ENCODE results near the gene TENT5A.

TENT5A gene

GRCh38 chr6:81767163-81767891, 14.8 kb upstream of the TENT5A start:
- H3K4me3 ChIP-seq (replicated peaks; ENCODE audit: low read depth, low read length): no peak overlapping the region
- peak; percentile 46 for DNase-seq (ENCODE audit: low read depth)
- no peak for TF ChIP-seq CTCF (IDR thresholded peaks at IDR 0.05; ENCODE audit: low read length, missing control alignments)

- TF ChIP-seq CTCF (IDR thresholded peaks at IDR 0.05; ENCODE audit: low read length, missing control alignments): no peak
- H3K4me3 ChIP-seq (replicated peaks; ENCODE audit: low read depth, low read length): no peak overlapping the region
- peak; percentile 97 for DNase-seq (ENCODE audit: low read depth)
These were observed 14.1 kb upstream of the TENT5A start for GRCh38 chr6:81766482-81767069.

GRCh38 chr6:81764531-81764930, 12.1 kb upstream of the TENT5A start:
- no peak overlapping the region for H3K4me3 ChIP-seq (replicated peaks; ENCODE audit: low read depth, low read length)
- DNase-seq (ENCODE audit: low read depth): no peak
- no peak for TF ChIP-seq CTCF (IDR thresholded peaks at IDR 0.05; ENCODE audit: low read length, missing control alignments)

GRCh38 chr6:81763968-81764367, 11.5 kb upstream of the TENT5A start:
- H3K4me3 ChIP-seq (replicated peaks; ENCODE audit: low read depth, low read length): no peak overlapping the region
- TF ChIP-seq CTCF (IDR thresholded peaks at IDR 0.05; ENCODE audit: low read length, missing control alignments): no peak
- no peak for DNase-seq (ENCODE audit: low read depth)

GRCh38 chr6:81763051-81763450, 10.6 kb upstream of the TENT5A start:
- no peak overlapping the region for H3K4me3 ChIP-seq (replicated peaks; ENCODE audit: low read depth, low read length)
- DNase-seq (ENCODE audit: low read depth): no peak
- TF ChIP-seq CTCF (IDR thresholded peaks at IDR 0.05; ENCODE audit: low read length, missing control alignments): no peak

GRCh38 chr6:81762606-81763005, 10.1 kb upstream of the TENT5A start:
- no peak for DNase-seq (ENCODE audit: low read depth)
- no peak overlapping the region for H3K4me3 ChIP-seq (replicated peaks; ENCODE audit: low read depth, low read length)
- no peak for TF ChIP-seq CTCF (IDR thresholded peaks at IDR 0.05; ENCODE audit: low read length, missing control alignments)

GRCh38 chr6:81762132-81762531, 9.7 kb upstream of the TENT5A start:
- DNase-seq (ENCODE audit: low read depth): peak; percentile 20
- H3K4me3 ChIP-seq (replicated peaks; ENCODE audit: low read depth, low read length): no peak overlapping the region
- TF ChIP-seq CTCF (IDR thresholded peaks at IDR 0.05; ENCODE audit: low read length, missing control alignments): no peak
